MM.1S (cell line): ENCODE data around the gene TPM2.

Experiments
- DNase-seq: peaks from one replicate; pipeline ENCODE4 v3.0.0-alpha.2; 2015
- H2AFZ ChIP-seq: fragments of 300-600 bp; sonication (generic); 2 replicates; pipeline ENCODE4 v1.6.0; 2016; ENCODE audit warnings: antibody characterized with exemption, low read length
- H3F3A ChIP-seq: fragments of 300-600 bp; sonication (generic); 2 replicates; pipeline ENCODE4 v1.6.1; 2016; ENCODE audit warnings: mild to moderate bottlenecking, antibody characterized with exemption, low read length, moderate library complexity, mixed read lengths; ENCODE audit not compliant: insufficient read depth
- H3K27ac ChIP-seq: fragments of 300-600 bp; sonication (generic); 2 replicates; pipeline ENCODE4 v1.5.1; 2016; ENCODE audit warnings: mild to moderate bottlenecking, low read length
- H3K27me3 ChIP-seq: fragments of 300-600 bp; sonication (generic); replicated peaks from 2 replicates; pipeline ENCODE4 v1.6.0; 2016; ENCODE audit warnings: low read length; ENCODE audit not compliant: insufficient read depth
- H3K36me3 ChIP-seq: fragments of 300-600 bp; sonication (generic); replicated peaks from 2 replicates; pipeline ENCODE4 v1.6.1; 2016; ENCODE audit warnings: mild to moderate bottlenecking, low read length, mixed read lengths; ENCODE audit not compliant: insufficient read depth
- H3K4me1 ChIP-seq: fragments of 300-600 bp; sonication (generic); 2 replicates; pipeline ENCODE4 v1.6.1; 2016; ENCODE audit warnings: low read length, mixed read lengths
- H3K4me2 ChIP-seq: fragments of 300-600 bp; sonication (generic); 2 replicates; pipeline ENCODE4 v1.6.0; 2016; ENCODE audit warnings: low read depth, low read length
- H3K4me3 ChIP-seq: fragments of 300-600 bp; sonication (generic); 2 replicates; pipeline ENCODE4 v1.5.1; 2016; ENCODE audit warnings: low read length, mixed read lengths
- H3K79me2 ChIP-seq: fragments of 300-600 bp; sonication (generic); 2 replicates; pipeline ENCODE4 v1.6.1; 2016; ENCODE audit warnings: mixed run types, low read length, mixed read lengths
- H3K9ac ChIP-seq: fragments of 300-600 bp; sonication (generic); 2 replicates; pipeline ENCODE4 v1.6.1; 2016; ENCODE audit warnings: low read length, mixed read lengths
- H3K9me2 ChIP-seq: fragments of 300-600 bp; sonication (generic); replicated peaks from 2 replicates; pipeline ENCODE4 v1.6.1; 2016; ENCODE audit warnings: mild to moderate bottlenecking, low read length, mixed read lengths; ENCODE audit not compliant: insufficient read depth
- H3K9me3 ChIP-seq: fragments of 300-600 bp; sonication (generic); replicated peaks from 2 replicates; pipeline ENCODE4 v1.6.1; 2016; ENCODE audit warnings: mild to moderate bottlenecking, low read length, mixed read lengths; ENCODE audit not compliant: insufficient read depth
- H4K20me1 ChIP-seq: fragments of 300-600 bp; sonication (generic); 2 replicates; pipeline ENCODE4 v1.6.1; 2016; ENCODE audit warnings: mild to moderate bottlenecking, low read length, moderate library complexity, mixed read lengths; ENCODE audit not compliant: insufficient read depth
- CTCF ChIP-seq: fragments of 300-600 bp; sonication (generic); IDR thresholded peaks from 2 replicates; pipeline ENCODE4 v1.5.1; 2016; ENCODE audit warnings: antibody characterized with exemption, low read length, mixed read lengths
- EZH2 ChIP-seq: fragments of 300-600 bp; sonication (generic); optimal IDR thresholded peaks from 2 replicates; pipeline ENCODE3; 2017; ENCODE audit warnings: low read depth, mild to moderate bottlenecking, antibody characterized with exemption, low read length, mixed read lengths
- EZH2phosphoT487 ChIP-seq: fragments of 300-600 bp; sonication (generic); IDR thresholded peaks from 2 replicates; pipeline ENCODE4 v1.6.1; 2018; ENCODE audit warnings: antibody characterized with exemption, low read length

Gene TPM2

GRCh38 chr9:35689542-35690293 is at the start of gene TPM2:
Gene TPM2, minus strand, starts transcription at chr9:35689925. Its CDS starts 108 bp downstream, at chr9:35689817.
- Histone ChIP-seq H3F3A (no peaks in the 10 kb centered on the region), H3K9me2 (no peaks in the 10 kb centered on the region), H4K20me1 (no peaks in the 10 kb centered on the region), H3K9me3 (no peaks in the 10 kb centered on the region), H3K27me3 (0 out of 2 replicates have a peak, but pooled peaks cover 4% of the 10 kb centered on the region), H3K4me2 (peak within 1 kb of the TSS; percentile 95), H2AFZ (peak within 1 kb of the TSS; percentile 98), H3K36me3 (no peaks in the 10 kb centered on the region), H3K79me2 (no peaks in the 10 kb centered on the region), H3K27ac (no peak within 1 kb of the TSS), H3K4me3 (peak within 1 kb of the TSS; percentile 71), H3K4me1 (no peaks in the 10 kb centered on the region), H3K9ac (peak within 1 kb of the TSS; percentile 31; the same call in 1 of the 2 replicates)
- no peak for DNase-seq
- TF ChIP-seq EZH2 (no peak), EZH2phosphoT487 (no peak), CTCF (no peak)

GRCh38 chr9:35738924-35739323 is 49.2 kb upstream of the TPM2 start:
- Histone ChIP-seq H3K4me1 (no peaks in the 10 kb centered on the region), H2AFZ (no peak overlapping the region), H3K9me2 (no peaks in the 10 kb centered on the region), H3K36me3 (0 out of 2 replicates have a peak, but pooled peaks cover 3% of the 10 kb centered on the region), H3K9me3 (no peaks in the 10 kb centered on the region), H4K20me1 (no peaks in the 10 kb centered on the region), H3K27ac (no peak overlapping the region), H3K4me3 (no peak overlapping the region), H3K27me3 (no peaks in the 10 kb centered on the region), H3K9ac (no peak overlapping the region), H3K4me2 (no peak overlapping the region), H3K79me2 (peaks cover 30% of the 10 kb centered on the region), H3F3A (peaks cover 6% of the 10 kb centered on the region; the same call in 1 of the 2 replicates)
- TF ChIP-seq EZH2phosphoT487 (no peak), EZH2 (no peak), CTCF (no peak)
- no peak for DNase-seq

- TF ChIP-seq CTCF (no peak), EZH2 (no peak), EZH2phosphoT487 (no peak)
Observed at GRCh38 chr9:35738186-35738585, 48.5 kb upstream of the TPM2 start.

More at GRCh38 chr9:35738186-35738585, 48.5 kb upstream of the TPM2 start:
- peaks cover 11% of the 10 kb centered on the region; the same call in 1 of the 2 replicates for H3F3A ChIP-seq
- no peak overlapping the region for H3K27ac ChIP-seq
- DNase-seq, result no peak
- H3K4me2 ChIP-seq, result no peak overlapping the region
- H3K9me3 ChIP-seq, result no peaks in the 10 kb centered on the region
- no peaks in the 10 kb centered on the region for H4K20me1 ChIP-seq
- H3K9me2 ChIP-seq, result no peaks in the 10 kb centered on the region
- no peak overlapping the region for H2AFZ ChIP-seq
- H3K9ac ChIP-seq, result no peak overlapping the region
- no peak overlapping the region for H3K4me3 ChIP-seq
- no peaks in the 10 kb centered on the region for H3K27me3 ChIP-seq
- H3K79me2 ChIP-seq, result peaks cover 30% of the 10 kb centered on the region
- peaks cover 3% of the 10 kb centered on the region; the same call in 1 of the 2 replicates for H3K4me1 ChIP-seq
- H3K36me3 ChIP-seq, result 0 out of 2 replicates have a peak, but pooled peaks cover 3% of the 10 kb centered on the region
